HL-60 (cell line): ENCODE data around the gene FBXO11.

Experiments
- TF ChIP-seq, protein P1 (sequence below): IDR thresholded peaks from 2 replicates; pipeline ENCODE4 v1.6.1; 2012; ENCODE audit warnings: low read depth; ENCODE audit not compliant: insufficient replicate concordance
- TF ChIP-seq, protein P2 (sequence below): IDR thresholded peaks from one replicate; pipeline ENCODE4 v1.5.1; 2011; ENCODE audit warnings: low read length, control low read depth, inconsistent platforms; ENCODE audit not compliant: insufficient read depth

DNA sequence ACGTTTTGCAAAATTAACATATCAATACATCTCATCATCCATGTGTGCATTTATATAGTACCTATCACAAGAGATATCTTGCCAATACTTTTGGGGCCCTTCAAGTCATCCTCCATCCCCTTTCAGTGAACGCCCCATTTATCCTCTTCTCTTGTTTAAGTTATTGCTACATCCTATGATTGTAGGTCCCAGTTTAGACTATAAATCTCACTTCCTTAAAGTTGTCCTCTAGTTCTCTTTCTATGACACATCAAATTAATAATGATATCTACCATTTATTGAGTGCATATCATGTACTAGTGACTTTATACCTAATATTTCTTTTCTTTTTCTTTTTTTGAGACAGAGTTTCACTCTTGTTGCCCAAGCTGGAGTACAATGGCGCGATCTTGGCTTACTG, 28.8 kb upstream of the FBXO11 start:
- TF ChIP-seq, protein P1, sequence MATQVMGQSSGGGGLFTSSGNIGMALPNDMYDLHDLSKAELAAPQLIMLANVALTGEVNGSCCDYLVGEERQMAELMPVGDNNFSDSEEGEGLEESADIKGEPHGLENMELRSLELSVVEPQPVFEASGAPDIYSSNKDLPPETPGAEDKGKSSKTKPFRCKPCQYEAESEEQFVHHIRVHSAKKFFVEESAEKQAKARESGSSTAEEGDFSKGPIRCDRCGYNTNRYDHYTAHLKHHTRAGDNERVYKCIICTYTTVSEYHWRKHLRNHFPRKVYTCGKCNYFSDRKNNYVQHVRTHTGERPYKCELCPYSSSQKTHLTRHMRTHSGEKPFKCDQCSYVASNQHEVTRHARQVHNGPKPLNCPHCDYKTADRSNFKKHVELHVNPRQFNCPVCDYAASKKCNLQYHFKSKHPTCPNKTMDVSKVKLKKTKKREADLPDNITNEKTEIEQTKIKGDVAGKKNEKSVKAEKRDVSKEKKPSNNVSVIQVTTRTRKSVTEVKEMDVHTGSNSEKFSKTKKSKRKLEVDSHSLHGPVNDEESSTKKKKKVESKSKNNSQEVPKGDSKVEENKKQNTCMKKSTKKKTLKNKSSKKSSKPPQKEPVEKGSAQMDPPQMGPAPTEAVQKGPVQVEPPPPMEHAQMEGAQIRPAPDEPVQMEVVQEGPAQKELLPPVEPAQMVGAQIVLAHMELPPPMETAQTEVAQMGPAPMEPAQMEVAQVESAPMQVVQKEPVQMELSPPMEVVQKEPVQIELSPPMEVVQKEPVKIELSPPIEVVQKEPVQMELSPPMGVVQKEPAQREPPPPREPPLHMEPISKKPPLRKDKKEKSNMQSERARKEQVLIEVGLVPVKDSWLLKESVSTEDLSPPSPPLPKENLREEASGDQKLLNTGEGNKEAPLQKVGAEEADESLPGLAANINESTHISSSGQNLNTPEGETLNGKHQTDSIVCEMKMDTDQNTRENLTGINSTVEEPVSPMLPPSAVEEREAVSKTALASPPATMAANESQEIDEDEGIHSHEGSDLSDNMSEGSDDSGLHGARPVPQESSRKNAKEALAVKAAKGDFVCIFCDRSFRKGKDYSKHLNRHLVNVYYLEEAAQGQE = no peak
- TF ChIP-seq, protein P2, sequence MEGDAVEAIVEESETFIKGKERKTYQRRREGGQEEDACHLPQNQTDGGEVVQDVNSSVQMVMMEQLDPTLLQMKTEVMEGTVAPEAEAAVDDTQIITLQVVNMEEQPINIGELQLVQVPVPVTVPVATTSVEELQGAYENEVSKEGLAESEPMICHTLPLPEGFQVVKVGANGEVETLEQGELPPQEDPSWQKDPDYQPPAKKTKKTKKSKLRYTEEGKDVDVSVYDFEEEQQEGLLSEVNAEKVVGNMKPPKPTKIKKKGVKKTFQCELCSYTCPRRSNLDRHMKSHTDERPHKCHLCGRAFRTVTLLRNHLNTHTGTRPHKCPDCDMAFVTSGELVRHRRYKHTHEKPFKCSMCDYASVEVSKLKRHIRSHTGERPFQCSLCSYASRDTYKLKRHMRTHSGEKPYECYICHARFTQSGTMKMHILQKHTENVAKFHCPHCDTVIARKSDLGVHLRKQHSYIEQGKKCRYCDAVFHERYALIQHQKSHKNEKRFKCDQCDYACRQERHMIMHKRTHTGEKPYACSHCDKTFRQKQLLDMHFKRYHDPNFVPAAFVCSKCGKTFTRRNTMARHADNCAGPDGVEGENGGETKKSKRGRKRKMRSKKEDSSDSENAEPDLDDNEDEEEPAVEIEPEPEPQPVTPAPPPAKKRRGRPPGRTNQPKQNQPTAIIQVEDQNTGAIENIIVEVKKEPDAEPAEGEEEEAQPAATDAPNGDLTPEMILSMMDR = no peak
